ENCODE data around the gene TRPV5.

TRPV5 gene

DNA sequence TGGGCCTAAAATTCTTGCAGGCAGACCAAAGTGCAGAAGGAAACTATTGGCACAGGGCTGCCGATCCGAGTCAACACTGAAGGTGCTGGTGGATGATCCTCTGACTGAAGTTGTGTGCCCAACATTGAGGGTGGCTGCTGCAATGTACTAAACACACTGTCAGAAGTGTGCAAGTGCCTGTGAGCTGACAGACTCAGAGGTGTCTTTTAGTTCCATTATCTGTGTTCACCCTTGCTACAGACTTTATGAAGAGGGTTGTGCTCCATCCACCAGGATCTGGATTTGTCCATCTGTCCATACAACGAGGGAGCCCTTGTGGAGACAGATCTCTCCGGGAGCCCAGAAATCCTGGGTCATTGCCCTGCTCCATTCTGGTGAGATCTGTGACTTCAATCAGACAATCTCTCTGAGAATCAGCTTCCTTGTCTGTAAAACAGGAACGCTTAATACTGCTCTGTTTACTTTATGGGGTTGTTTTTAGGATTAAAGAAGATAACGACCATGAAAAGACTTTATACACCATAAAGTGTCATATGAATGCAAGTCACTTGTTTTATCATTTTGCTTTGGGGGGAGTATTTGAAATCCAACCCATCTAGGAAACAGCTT is 38.5 kb downstream of the TRPV5 start:
- CTCF ChIA-PET = interaction anchor here (0.9 to 2.2 kb wide), 4 partner anchors 12 to 111 kb away, joined by 3 to 6 read pairs (median 4); no protein-coding TSS in a partner anchor
- Mint-ChIP-seq H3K4me3 (no peak overlapping the region), H3K9me3 (peaks cover 5% of the 10 kb centered on the region), H3K27ac (no peak overlapping the region), H3K36me3 (no peaks in the 10 kb centered on the region), H3K27me3 (peaks cover 46% of the 10 kb centered on the region), H3K4me1 (no peaks in the 10 kb centered on the region)
- DNase-seq = no peak

GRCh38 chr7:142894112-142894984 is 39.2 kb downstream of the TRPV5 start:
- DNase-seq = no peak
- no peak overlapping the region for H3K4me3 Mint-ChIP-seq
- H3K27ac Mint-ChIP-seq = no peak overlapping the region
- peaks cover 5% of the 10 kb centered on the region for H3K9me3 Mint-ChIP-seq
- H3K27me3 Mint-ChIP-seq = peaks cover 40% of the 10 kb centered on the region
- H3K4me1 Mint-ChIP-seq = no peaks in the 10 kb centered on the region
- H3K36me3 Mint-ChIP-seq = no peaks in the 10 kb centered on the region
- CTCF ChIA-PET = interaction anchor here (1.0 to 2.2 kb wide), 3 partner anchors 13 to 111 kb away, joined by 4 to 6 read pairs (median 4); no protein-coding TSS in a partner anchor

GRCh38 chr7:142892951-142893350 is 40.6 kb downstream of the TRPV5 start:
- no peak overlapping the region for H3K4me3 Mint-ChIP-seq
- peaks cover 35% of the 10 kb centered on the region for H3K27me3 Mint-ChIP-seq
- no peak for DNase-seq
- no peak overlapping the region for H3K27ac Mint-ChIP-seq
- CTCF ChIA-PET = no interaction called here
- H3K4me1 Mint-ChIP-seq = no peaks in the 10 kb centered on the region
- no peaks in the 10 kb centered on the region for H3K36me3 Mint-ChIP-seq
- peaks cover 5% of the 10 kb centered on the region for H3K9me3 Mint-ChIP-seq

DNA sequence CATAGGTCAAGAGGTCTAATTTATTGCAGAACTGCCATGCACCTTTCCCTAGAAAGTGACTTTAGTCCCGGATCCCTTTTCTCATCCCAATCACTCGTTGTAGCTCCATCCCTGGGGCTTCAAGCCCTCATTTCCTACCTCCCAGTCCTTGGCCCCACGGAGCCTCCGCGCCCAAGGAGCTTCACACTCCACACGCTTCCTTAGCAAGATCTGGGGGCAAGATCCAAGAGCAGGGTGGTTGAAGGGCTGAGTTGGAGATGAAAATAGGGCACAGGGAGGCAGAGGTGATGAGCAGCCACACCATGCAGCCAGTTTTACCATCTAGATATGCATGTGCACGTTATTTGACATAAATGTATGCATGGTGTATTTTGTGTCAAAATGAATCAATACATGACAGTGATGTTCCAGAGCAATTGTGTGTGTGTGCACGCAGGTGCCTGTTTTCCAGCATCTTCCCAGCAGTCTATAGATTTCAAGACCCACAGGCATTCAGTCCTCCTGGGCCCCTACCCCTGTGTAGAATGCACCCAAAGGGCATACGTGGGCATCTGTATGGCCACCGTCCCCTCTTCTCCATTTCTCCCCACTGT is 42.0 kb downstream of the TRPV5 start:
- Mint-ChIP-seq H3K27ac (no peak overlapping the region), H3K27me3 (peaks cover 25% of the 10 kb centered on the region), H3K9me3 (peaks cover 5% of the 10 kb centered on the region), H3K36me3 (no peaks in the 10 kb centered on the region), H3K4me1 (no peaks in the 10 kb centered on the region), H3K4me3 (no peak overlapping the region)
- CTCF ChIA-PET = no interaction called here
- no peak for DNase-seq

- DNase-seq = no peak
- CTCF ChIA-PET = no interaction called here
- Mint-ChIP-seq H3K36me3 (no peaks in the 10 kb centered on the region), H3K27ac (no peak overlapping the region), H3K27me3 (peaks cover 22% of the 10 kb centered on the region), H3K4me1 (no peaks in the 10 kb centered on the region), H3K4me3 (no peak overlapping the region), H3K9me3 (peaks cover 5% of the 10 kb centered on the region)
Measured at GRCh38 chr7:142890874-142891485, 42.6 kb downstream of the TRPV5 start.

DNA sequence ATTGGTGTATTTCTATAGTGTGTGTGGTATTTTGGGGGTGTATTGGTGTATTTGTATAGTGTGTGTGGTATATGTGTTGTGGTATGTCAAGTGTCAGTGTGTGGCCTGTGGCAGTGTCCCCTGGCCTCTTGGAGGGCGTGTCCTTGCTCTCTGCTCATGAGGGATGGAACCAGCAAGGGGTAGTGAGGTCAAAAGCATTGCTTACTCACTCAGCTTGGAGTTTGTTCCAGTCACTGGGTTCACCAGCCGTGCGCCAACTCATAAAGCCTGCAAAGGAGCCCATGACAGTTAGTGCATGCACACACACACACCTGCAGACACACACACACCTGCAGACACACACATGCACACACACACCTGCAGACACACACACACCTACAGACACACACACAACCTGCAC is 43.7 kb downstream of the TRPV5 start:
- Mint-ChIP-seq H3K4me3 (no peak overlapping the region), H3K9me3 (peaks cover 5% of the 10 kb centered on the region), H3K27me3 (peaks cover 15% of the 10 kb centered on the region), H3K36me3 (no peaks in the 10 kb centered on the region), H3K4me1 (no peaks in the 10 kb centered on the region), H3K27ac (no peak overlapping the region)
- no peak for DNase-seq
- CTCF ChIA-PET = no interaction called here

GRCh38 chr7:142887282-142888015 is 46.1 kb downstream of the TRPV5 start:
- H3K27ac Mint-ChIP-seq = no peak overlapping the region
- no peaks in the 10 kb centered on the region for H3K36me3 Mint-ChIP-seq
- H3K4me3 Mint-ChIP-seq = no peak overlapping the region
- H3K27me3 Mint-ChIP-seq = peaks cover 13% of the 10 kb centered on the region
- no peak for DNase-seq
- CTCF ChIA-PET = interaction anchor here (0.6 kb wide), 1 partner anchor 533 kb away, joined by 5 read pairs; no protein-coding TSS in a partner anchor
- no peaks in the 10 kb centered on the region for H3K4me1 Mint-ChIP-seq
- H3K9me3 Mint-ChIP-seq = peaks cover 5% of the 10 kb centered on the region

DNA sequence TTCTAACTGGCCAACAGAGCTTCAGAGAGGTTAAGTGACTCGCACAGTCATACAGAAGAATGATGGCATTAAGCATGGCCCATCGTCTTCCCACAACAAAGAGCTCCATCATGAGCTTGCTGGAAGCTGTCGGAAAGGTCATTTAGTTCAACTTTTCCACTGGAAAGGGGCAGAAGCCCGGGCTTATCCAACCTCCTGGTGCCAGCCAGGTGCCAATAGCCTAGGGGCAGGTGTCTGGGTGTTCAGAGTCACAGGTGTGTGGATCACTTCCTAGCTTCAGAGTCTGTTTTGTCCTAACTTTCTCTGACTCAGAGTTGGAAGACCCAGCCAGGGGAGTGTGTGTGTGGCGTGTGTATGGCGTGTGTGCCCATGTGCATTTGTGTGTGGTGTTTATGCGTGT is 46.7 kb downstream of the TRPV5 start:
- H3K4me3 Mint-ChIP-seq = no peak overlapping the region
- peaks cover 11% of the 10 kb centered on the region for H3K27me3 Mint-ChIP-seq
- no peak overlapping the region for H3K27ac Mint-ChIP-seq
- no peak for DNase-seq
- no peaks in the 10 kb centered on the region for H3K36me3 Mint-ChIP-seq
- H3K9me3 Mint-ChIP-seq = peaks cover 5% of the 10 kb centered on the region
- CTCF ChIA-PET = interaction anchor here (0.6 to 0.9 kb wide), 2 partner anchors 35 to 534 kb away, joined by 3 to 5 read pairs; no protein-coding TSS in a partner anchor
- H3K4me1 Mint-ChIP-seq = no peaks in the 10 kb centered on the region

DNA sequence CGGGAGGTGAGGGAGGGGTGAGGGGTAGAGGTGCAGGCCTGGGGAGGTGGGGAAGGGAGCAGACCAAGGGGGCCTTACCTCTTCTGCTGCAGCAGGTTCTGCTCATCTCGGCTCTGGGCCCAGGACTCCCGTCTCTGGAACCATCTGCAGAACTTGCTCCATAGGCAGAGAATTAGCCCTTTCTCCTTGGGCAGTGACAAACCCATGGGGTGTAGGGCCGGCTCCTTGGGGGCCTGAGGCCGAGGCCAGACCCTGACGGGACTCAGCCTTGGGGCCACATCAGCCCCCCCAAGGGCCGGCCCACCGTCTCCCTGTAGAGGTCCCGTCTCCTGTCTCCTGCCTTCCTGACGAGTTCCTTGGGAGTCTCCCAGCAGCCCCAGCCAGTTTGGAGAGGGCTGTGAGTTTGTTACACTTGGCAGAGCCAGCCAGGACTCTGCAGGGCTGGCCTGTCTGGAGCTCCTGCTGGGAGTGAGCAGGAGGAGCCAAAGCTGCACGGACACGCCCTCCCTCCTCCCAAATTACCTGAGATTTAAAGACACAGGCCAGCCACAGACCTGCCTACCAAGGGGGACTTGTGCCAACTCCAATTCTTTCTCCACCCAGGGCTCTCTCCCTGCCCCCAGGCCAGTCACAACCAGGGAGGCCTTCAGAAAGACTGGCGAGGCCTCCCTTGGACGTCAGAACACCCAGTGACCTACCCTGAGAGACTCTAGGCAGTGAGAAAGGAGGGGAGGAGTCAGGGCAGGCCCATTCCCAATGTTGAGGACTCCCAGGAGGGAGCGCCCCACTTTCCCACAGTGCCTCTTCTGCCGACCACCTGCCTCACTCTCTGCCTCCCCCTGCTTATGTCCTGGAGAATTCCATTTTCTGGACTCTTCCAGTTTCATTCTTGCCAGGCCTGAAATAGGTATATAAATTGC is 48.0 kb downstream of the TRPV5 start, which contains the start of gene TRPV6:
Gene TRPV6, minus strand, starts transcription at position 435 of the 920 bp plus-strand sequence.
- no peak within 1 kb of the TSS for H3K4me3 Mint-ChIP-seq
- no peak for DNase-seq
- H3K27me3 Mint-ChIP-seq = peaks cover 17% of the 10 kb centered on the region
- no peaks in the 10 kb centered on the region for H3K36me3 Mint-ChIP-seq
- H3K9me3 Mint-ChIP-seq = peaks cover under 1% of the 10 kb centered on the region
- CTCF ChIA-PET = no interaction called here
- H3K4me1 Mint-ChIP-seq = no peaks in the 10 kb centered on the region
- H3K27ac Mint-ChIP-seq = no peak within 1 kb of the TSS

- H3K27ac Mint-ChIP-seq = no peak overlapping the region
- no peaks in the 10 kb centered on the region for H3K4me1 Mint-ChIP-seq
- no peak for DNase-seq
- peaks cover 28% of the 10 kb centered on the region for H3K27me3 Mint-ChIP-seq
- H3K9me3 Mint-ChIP-seq = no peaks in the 10 kb centered on the region
- H3K4me3 Mint-ChIP-seq = no peak overlapping the region
- CTCF ChIA-PET = no interaction called here
- H3K36me3 Mint-ChIP-seq = no peaks in the 10 kb centered on the region
Measured at GRCh38 chr7:142884286-142884640, 49.3 kb downstream of the TRPV5 start.

- peaks cover 28% of the 10 kb centered on the region for H3K27me3 Mint-ChIP-seq
- DNase-seq = no peak
- H3K36me3 Mint-ChIP-seq = no peaks in the 10 kb centered on the region
- CTCF ChIA-PET = interaction anchor here (1.5 to 4.3 kb wide), 3 partner anchors 12 to 119 kb away, joined by 3 to 22 read pairs (median 8); no protein-coding TSS in a partner anchor
- H3K4me1 Mint-ChIP-seq = no peaks in the 10 kb centered on the region
- H3K9me3 Mint-ChIP-seq = no peaks in the 10 kb centered on the region
- H3K27ac Mint-ChIP-seq = no peak overlapping the region
- no peak overlapping the region for H3K4me3 Mint-ChIP-seq
Measured at GRCh38 chr7:142883571-142884285, 49.8 kb downstream of the TRPV5 start.

- Mint-ChIP-seq H3K36me3 (no peaks in the 10 kb centered on the region), H3K27me3 (peaks cover 28% of the 10 kb centered on the region), H3K4me1 (no peaks in the 10 kb centered on the region), H3K27ac (no peak overlapping the region), H3K9me3 (no peaks in the 10 kb centered on the region), H3K4me3 (no peak overlapping the region)
- DNase-seq = no peak
- CTCF ChIA-PET = interaction anchor here (1.4 to 4.3 kb wide), 5 partner anchors 11 to 279 kb away, joined by 3 to 22 read pairs (median 5); no protein-coding TSS in a partner anchor
Measured at GRCh38 chr7:142883145-142883544, 50.4 kb downstream of the TRPV5 start.
